ENCODE results near the gene RALA.
"Not testable (repeated sequence)": the region's sequence is repeated elsewhere in the genome, so short reads cannot be mapped to it uniquely, and the experiment has no call there.

RALA gene

GRCh38 chr7:39721919-39722597 is 98.7 kb downstream of the RALA start:
- no peak for DNase-seq

GRCh38 chr7:39727231-39728012 is 104.0 kb downstream of the RALA start:
- no peak for DNase-seq

- peak; percentile 55 to 97 (median 92) for DNase-seq
Measured at GRCh38 chr7:39732837-39733804, 109.7 kb downstream of the RALA start.

GRCh38 chr7:39733881-39734632 is 110.7 kb downstream of the RALA start:
- DNase-seq, result no peak

GRCh38 chr7:39734633-39735004 is 111.2 kb downstream of the RALA start:
- DNase-seq, result no peak

GRCh38 chr7:39735903-39736302 is 112.5 kb downstream of the RALA start:
- no peak for DNase-seq

- DNase-seq, result no peak
Measured at GRCh38 chr7:39741942-39742623, 118.7 kb downstream of the RALA start.

- DNase-seq, result no peak
Measured at GRCh38 chr7:39744620-39745019, 121.2 kb downstream of the RALA start.

- DNase-seq, result no peak
Measured at GRCh38 chr7:39745320-39745719, 121.9 kb downstream of the RALA start.

- peak in 54 of 58 donors; percentile 13 to 81 (median 52) for DNase-seq
Measured at GRCh38 chr7:39746103-39746819, 122.9 kb downstream of the RALA start.

- no peak for DNase-seq
Measured at GRCh38 chr7:39749177-39749576, 125.8 kb downstream of the RALA start.

- no peak for DNase-seq
Measured at GRCh38 chr7:39749717-39750116, 126.3 kb downstream of the RALA start.

- no peak for DNase-seq
Measured at GRCh38 chr7:39750253-39751077, 127.1 kb downstream of the RALA start.

GRCh38 chr7:39753237-39753636 is 129.9 kb downstream of the RALA start:
- DNase-seq, result not testable (repeated sequence)

- DNase-seq, result no peak
Measured at GRCh38 chr7:39753823-39754325, 130.5 kb downstream of the RALA start.

- no peak for DNase-seq
Measured at GRCh38 chr7:39754326-39755120, 131.2 kb downstream of the RALA start.

GRCh38 chr7:39757604-39758003 is 134.2 kb downstream of the RALA start:
- no peak for DNase-seq

Data from anterior cingulate cortex (tissue), 58 donors.